Measurements from ENCODE around the gene PTH1R. TPM values are rescaled to one million over a fixed set of nuclear protein-coding genes. Genes with fewer than 3 reads are reported as not detected.

The PTH1R gene
- polyA plus RNA-seq, 1 of the 3 experiments (the other 2 are of a cell fraction), result 0.07 TPM

GRCh38 chr3:46830801-46831200 is 46.7 kb upstream of the PTH1R start:
- Histone ChIP-seq H3K36me3 (replicated peaks in 1 of 2; ENCODE audit: control insufficient read depth in 1 of 2, insufficient read depth in 2 of 2, low read length in 1 of 2) (no peaks in the 10 kb centered on the region), H3K27ac (ENCODE audit: low read depth in 2 of 2, low read length in 1 of 2) (no peak overlapping the region), H3K27me3 (ENCODE audit: insufficient read depth) (no peaks in the 10 kb centered on the region), H3K9ac (no peak overlapping the region), H3K9me2 (no peaks in the 10 kb centered on the region), H3K4me1 (ENCODE audit: control insufficient read depth in 1 of 2, insufficient read depth in 2 of 2, low read depth in 1 of 2, low read length in 1 of 2) (no peaks in the 10 kb centered on the region; a peak in 1 of 4 replicates), H2AFZ (ENCODE audit: low read depth) (no peak overlapping the region), H3K9me3 (no peaks in the 10 kb centered on the region), H3F3A (replicated peaks; ENCODE audit: insufficient read depth) (no peaks in the 10 kb centered on the region), H3K4me2 (no peak overlapping the region), H3K79me2 (ENCODE audit: insufficient read depth) (no peaks in the 10 kb centered on the region), H3K4me3 (ENCODE audit: low read depth in 2 of 2, low read length in 1 of 2) (no peak overlapping the region), H4K20me1 (ENCODE audit: insufficient read depth) (no peaks in the 10 kb centered on the region)
- POLR2A ChIA-PET, result no interaction called here
- no peak for TF ChIP-seq ELF1 (IDR thresholded peaks at IDR 0.05)
- 31% methylated on average over 2 of the region's 2 CpGs for WGBS (ENCODE audit: low lambda C conversion rate)
- DNase-seq, result no peak
- CTCF ChIA-PET, result interaction anchor here (1.6 kb wide), 1 partner anchor 15 kb away, joined by 4 read pairs; no protein-coding TSS in a partner anchor

DNA sequence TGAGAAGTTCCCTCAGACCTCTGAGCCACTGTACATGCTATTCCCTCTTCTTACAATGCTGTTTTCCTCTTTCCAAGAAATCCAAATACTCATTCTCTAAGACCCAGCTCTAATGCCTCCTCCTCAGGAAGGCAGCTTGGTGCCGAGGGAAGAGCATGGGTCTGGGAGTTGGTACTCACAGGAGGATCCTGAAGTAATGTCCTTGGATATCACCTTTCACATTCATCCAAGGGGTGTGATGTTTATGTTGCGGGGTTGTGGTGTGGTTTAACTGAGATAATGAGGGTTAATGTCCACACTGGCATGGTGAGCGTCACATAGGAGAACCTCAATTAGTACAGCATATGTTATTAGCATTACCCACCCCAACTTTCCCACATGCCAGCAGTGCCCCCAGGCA is 46.2 kb upstream of the PTH1R start:
- WGBS (ENCODE audit: low lambda C conversion rate), result 44% methylated on average over 3 of the region's 3 CpGs
- ChIA-PET POLR2A (no interaction called here), CTCF (no interaction called here)
- no peaks in the 10 kb centered on the region for H3K9me2 ChIP-seq
- no peak overlapping the region for H3K9ac ChIP-seq
- no peak for TF ChIP-seq RXRA (IDR thresholded peaks at IDR 0.05; ENCODE audit: borderline replicate concordance, low read depth)
- no peak for TF ChIP-seq MXI1 (IDR thresholded peaks at IDR 0.05; ENCODE audit: low read depth, low read length)
- TF ChIP-seq GABPA (IDR thresholded peaks at IDR 0.05; ENCODE audit: low read depth), result no peak
- no peak for TF ChIP-seq SMC3 (IDR thresholded peaks at IDR 0.05; ENCODE audit: low read depth, low read length)
- TF ChIP-seq EP300 (IDR thresholded peaks at IDR 0.05; ENCODE audit: borderline replicate concordance in 1 of 2, low read depth in 1 of 2, low read length in 1 of 2), result no peak
- TF ChIP-seq GATA2 (CRISPR knock-in tag; IDR thresholded peaks at IDR 0.05), result no peak
- no peak for TF ChIP-seq CHD2 (IDR thresholded peaks at IDR 0.05; ENCODE audit: low read length, partially characterized antibody)
- no peak for TF ChIP-seq FOXM1 (IDR thresholded peaks at IDR 0.05; ENCODE audit: low read depth)
- no peak for TF ChIP-seq TCF12 (IDR thresholded peaks at IDR 0.05)
- TF ChIP-seq, protein P1, sequence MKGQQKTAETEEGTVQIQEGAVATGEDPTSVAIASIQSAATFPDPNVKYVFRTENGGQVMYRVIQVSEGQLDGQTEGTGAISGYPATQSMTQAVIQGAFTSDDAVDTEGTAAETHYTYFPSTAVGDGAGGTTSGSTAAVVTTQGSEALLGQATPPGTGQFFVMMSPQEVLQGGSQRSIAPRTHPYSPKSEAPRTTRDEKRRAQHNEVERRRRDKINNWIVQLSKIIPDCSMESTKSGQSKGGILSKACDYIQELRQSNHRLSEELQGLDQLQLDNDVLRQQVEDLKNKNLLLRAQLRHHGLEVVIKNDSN (IDR thresholded peaks at IDR 0.05; ENCODE audit: borderline replicate concordance, low read depth), result no peak
- TF ChIP-seq IRF3 (IDR thresholded peaks at IDR 0.05; ENCODE audit: low read depth, low read length), result no peak
- no peak for TF ChIP-seq POLR2AphosphoS5 (IDR thresholded peaks at IDR 0.05; ENCODE audit: low read depth, low read length)
- TF ChIP-seq REST (IDR thresholded peaks at IDR 0.05; ENCODE audit: low read depth, low read length), result no peak
- TF ChIP-seq, protein P2, sequence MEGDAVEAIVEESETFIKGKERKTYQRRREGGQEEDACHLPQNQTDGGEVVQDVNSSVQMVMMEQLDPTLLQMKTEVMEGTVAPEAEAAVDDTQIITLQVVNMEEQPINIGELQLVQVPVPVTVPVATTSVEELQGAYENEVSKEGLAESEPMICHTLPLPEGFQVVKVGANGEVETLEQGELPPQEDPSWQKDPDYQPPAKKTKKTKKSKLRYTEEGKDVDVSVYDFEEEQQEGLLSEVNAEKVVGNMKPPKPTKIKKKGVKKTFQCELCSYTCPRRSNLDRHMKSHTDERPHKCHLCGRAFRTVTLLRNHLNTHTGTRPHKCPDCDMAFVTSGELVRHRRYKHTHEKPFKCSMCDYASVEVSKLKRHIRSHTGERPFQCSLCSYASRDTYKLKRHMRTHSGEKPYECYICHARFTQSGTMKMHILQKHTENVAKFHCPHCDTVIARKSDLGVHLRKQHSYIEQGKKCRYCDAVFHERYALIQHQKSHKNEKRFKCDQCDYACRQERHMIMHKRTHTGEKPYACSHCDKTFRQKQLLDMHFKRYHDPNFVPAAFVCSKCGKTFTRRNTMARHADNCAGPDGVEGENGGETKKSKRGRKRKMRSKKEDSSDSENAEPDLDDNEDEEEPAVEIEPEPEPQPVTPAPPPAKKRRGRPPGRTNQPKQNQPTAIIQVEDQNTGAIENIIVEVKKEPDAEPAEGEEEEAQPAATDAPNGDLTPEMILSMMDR (IDR thresholded peaks at IDR 0.05), result no peak
- no peak for TF ChIP-seq NFIC (IDR thresholded peaks at IDR 0.05; ENCODE audit: borderline replicate concordance)
- TF ChIP-seq ZBTB33 (IDR thresholded peaks at IDR 0.05; ENCODE audit: borderline replicate concordance, low read depth), result no peak
- TF ChIP-seq NRF1 (IDR thresholded peaks at IDR 0.05; ENCODE audit: low read depth, low read length), result no peak
- no peak for TF ChIP-seq YY1 (IDR thresholded peaks at IDR 0.05; ENCODE audit: low read depth)
- TF ChIP-seq JUND (IDR thresholded peaks at IDR 0.05), result no peak
- H4K20me1 ChIP-seq (ENCODE audit: insufficient read depth), result no peaks in the 10 kb centered on the region
- H3K27me3 ChIP-seq (ENCODE audit: insufficient read depth), result no peaks in the 10 kb centered on the region
- no peak overlapping the region for H3K4me3 ChIP-seq (ENCODE audit: low read depth in 2 of 2, low read length in 1 of 2)
- H3K9me3 ChIP-seq, result no peaks in the 10 kb centered on the region
- H3K36me3 ChIP-seq (replicated peaks in 1 of 2; ENCODE audit: control insufficient read depth in 1 of 2, insufficient read depth in 2 of 2, low read length in 1 of 2), result no peaks in the 10 kb centered on the region
- H3K79me2 ChIP-seq (ENCODE audit: insufficient read depth), result no peaks in the 10 kb centered on the region
- no peak overlapping the region for H2AFZ ChIP-seq (ENCODE audit: low read depth)
- no peak for DNase-seq
- H3F3A ChIP-seq (replicated peaks; ENCODE audit: insufficient read depth), result no peaks in the 10 kb centered on the region
- no peaks in the 10 kb centered on the region; a peak in 1 of 4 replicates for H3K4me1 ChIP-seq (ENCODE audit: control insufficient read depth in 1 of 2, insufficient read depth in 2 of 2, low read depth in 1 of 2, low read length in 1 of 2)
- H3K4me2 ChIP-seq, result no peak overlapping the region
- no peak overlapping the region for H3K27ac ChIP-seq (ENCODE audit: low read depth in 2 of 2, low read length in 1 of 2)

Data from SK-N-SH (cell line).